GM23338 (cell line): ENCODE measurements around the gene EFEMP1. TPM values are rescaled to one million over a fixed set of nuclear protein-coding genes. Genes with fewer than 3 reads are reported as not detected.

Experiments
- ATAC-seq: fragments of 200-7000 bp; cut with Tn5 transposase; 3 replicates; pipeline ENCODE4 v1.9.1; 2020
- DNase-seq: peaks from one replicate; pipeline ENCODE4 v3.0.0-alpha.2; 2015; ENCODE audit warnings: low spot score
- H2AFZ ChIP-seq: fragments of 200-600 bp; sonication (generic); 2 replicates; pipeline ENCODE4 v1.8.0; 2016; ENCODE audit warnings: antibody characterized with exemption, mild to moderate bottlenecking, moderate library complexity
- H3F3A ChIP-seq: fragments of 200-600 bp; sonication (generic); replicated peaks from 2 replicates; pipeline ENCODE4 v1.8.0; 2017; ENCODE audit warnings: antibody characterized with exemption, mixed run types, low read depth
- H3K27ac ChIP-seq: fragments of 200-600 bp; sonication (generic); 2 replicates; pipeline ENCODE4 v1.6.1; 2016; ENCODE audit warnings: low read depth
- H3K27me3 ChIP-seq: fragments of 200-600 bp; sonication (generic); 2 replicates; pipeline ENCODE4 v1.8.0; 2016; ENCODE audit warnings: mild to moderate bottlenecking, mixed run types, moderate library complexity; ENCODE audit not compliant: insufficient read depth
- H3K36me3 ChIP-seq: fragments of 200-600 bp; sonication (generic); 2 replicates; pipeline ENCODE4 v1.8.0; 2016; ENCODE audit warnings: mild to moderate bottlenecking; ENCODE audit not compliant: insufficient read depth
- H3K4me1 ChIP-seq: fragments of 200-600 bp; sonication (generic); 2 replicates; pipeline ENCODE4 v1.8.0; 2016; ENCODE audit warnings: mild to moderate bottlenecking, moderate library complexity; ENCODE audit not compliant: insufficient read depth
- H3K4me2 ChIP-seq: fragments of 200-600 bp; sonication (generic); 2 replicates; pipeline ENCODE4 v1.7.1; 2017; ENCODE audit warnings: mixed run types
- H3K4me3 ChIP-seq: fragments of 200-600 bp; sonication (generic); 2 replicates; pipeline ENCODE4 v1.6.1; 2016; ENCODE audit warnings: mixed run types
- H3K79me2 ChIP-seq: fragments of 200-600 bp; sonication (generic); replicated peaks from 2 replicates; pipeline ENCODE4 v1.8.0; 2017; ENCODE audit warnings: mild to moderate bottlenecking; ENCODE audit not compliant: insufficient read depth
- H3K9me2 ChIP-seq: fragments of 200-600 bp; sonication (generic); 2 replicates; pipeline ENCODE4 v1.8.0; 2017; ENCODE audit not compliant: insufficient read depth
- H4K20me1 ChIP-seq: fragments of 200-600 bp; sonication (generic); replicated peaks from 2 replicates; pipeline ENCODE4 v1.8.0; 2017; ENCODE audit warnings: mild to moderate bottlenecking; ENCODE audit not compliant: insufficient read depth
- H3K27ac Mint-ChIP-seq: 2 replicates; pipeline ENCODE4 v1.8.0; 2020; ENCODE audit warnings: inconsistent platforms, mild to moderate bottlenecking, moderate library complexity, mixed read lengths
- H3K27me3 Mint-ChIP-seq: 3 replicates; pipeline ENCODE4 v1.8.0; 2022; ENCODE audit warnings: low read depth, mild to moderate bottlenecking, moderate library complexity, mixed read lengths, inconsistent platforms; ENCODE audit not compliant: insufficient read depth, poor library complexity
- H3K36me3 Mint-ChIP-seq: 3 replicates; pipeline ENCODE4 v1.8.0; 2021; ENCODE audit warnings: low read depth, mild to moderate bottlenecking, inconsistent platforms, moderate library complexity, mixed read lengths
- H3K4me1 Mint-ChIP-seq: 3 replicates; pipeline ENCODE4 v1.8.0; 2020; ENCODE audit warnings: mild to moderate bottlenecking, inconsistent platforms, mixed read lengths
- H3K4me3 Mint-ChIP-seq: 3 replicates; pipeline ENCODE4 v1.8.0; 2021; ENCODE audit warnings: moderate library complexity, mild to moderate bottlenecking, inconsistent platforms, mixed read lengths
- H3K9me3 Mint-ChIP-seq: 3 replicates; pipeline ENCODE4 v1.8.0; 2020; ENCODE audit warnings: moderate library complexity, mild to moderate bottlenecking, inconsistent platforms, mixed read lengths
- CREB1 ChIP-seq: fragments of 250-450 bp; sonication (Bioruptor Pico); IDR thresholded peaks from 2 replicates; pipeline ENCODE4 v1.5.0; 2020; ENCODE audit warnings: low read depth, mild to moderate bottlenecking, moderate library complexity
- CTCF ChIP-seq, 2 experiments: fragments of 200-600 bp in 1 of 2; sonication (generic) in 1 of 2; conservative IDR thresholded peaks; 2 replicates each; pipeline versions ENCODE4 v1.5.1 to v1.6.1; 2016 to 2017; ENCODE audit warnings: antibody characterized with exemption in 2 of 2, low read depth in 2 of 2, mild to moderate bottlenecking in 2 of 2, moderate library complexity in 1 of 2
- ETS1 ChIP-seq: IDR thresholded peaks from 2 replicates; pipeline ENCODE4 v1.6.1; 2016; ENCODE audit warnings: antibody characterized with exemption
- EZH2 ChIP-seq: fragments of 200-600 bp; sonication (generic); IDR thresholded peaks from one replicate; pipeline ENCODE4 v1.8.0; 2017; ENCODE audit warnings: antibody characterized with exemption, mild to moderate bottlenecking, low read depth; ENCODE audit not compliant: unreplicated experiment
- NANOG ChIP-seq: IDR thresholded peaks from 2 replicates; pipeline ENCODE4 v1.6.1; 2016; ENCODE audit warnings: antibody characterized with exemption, borderline replicate concordance
- POLR2AphosphoS5 ChIP-seq: IDR thresholded peaks from 2 replicates; pipeline ENCODE4 v1.6.1; 2016; ENCODE audit warnings: antibody characterized with exemption, low read depth
- STAT1 ChIP-seq: IDR thresholded peaks from one replicate; pipeline ENCODE4 v1.6.1; 2016; ENCODE audit warnings: antibody characterized with exemption; ENCODE audit not compliant: unreplicated experiment
- ZNF114 ChIP-seq: fragments of 250-450 bp; sonication (Bioruptor Pico); IDR thresholded peaks from 2 replicates; pipeline ENCODE4 v1.5.0; 2020; ENCODE audit warnings: mild to moderate bottlenecking, moderate library complexity
- ZNF331 ChIP-seq: fragments of 250-450 bp; sonication (Bioruptor Pico); IDR thresholded peaks from 2 replicates; pipeline ENCODE4 v1.5.0; 2020; ENCODE audit warnings: low read depth, mild to moderate bottlenecking, moderate library complexity
- polyA plus RNA-seq: library from polyadenylated mRNA; unstranded; fragments of >200 nt; fragmentation: Nextera tagmentation; extraction: Ambion mirVana; gene quantifications from 2 replicates; pipeline ENCODE4 v1.2.1, GENCODE V29; 2016
- total RNA-seq: library from RNA; depleted of rRNA; stranded (reverse); fragments of >200 nt; shearing (Covaris generic); gene quantifications from 2 replicates; pipeline ENCODE4 v1.2.3, GENCODE V29; 2014
- TF ChIP-seq, protein P1 (sequence below): IDR thresholded peaks from one replicate; pipeline ENCODE4 v1.6.1; 2018; ENCODE audit warnings: antibody characterized with exemption; ENCODE audit not compliant: unreplicated experiment

Gene EFEMP1
- total and polyA plus RNA-seq, 2 experiments from 2014 or later: 12.6 to 22.5 TPM

DNA sequence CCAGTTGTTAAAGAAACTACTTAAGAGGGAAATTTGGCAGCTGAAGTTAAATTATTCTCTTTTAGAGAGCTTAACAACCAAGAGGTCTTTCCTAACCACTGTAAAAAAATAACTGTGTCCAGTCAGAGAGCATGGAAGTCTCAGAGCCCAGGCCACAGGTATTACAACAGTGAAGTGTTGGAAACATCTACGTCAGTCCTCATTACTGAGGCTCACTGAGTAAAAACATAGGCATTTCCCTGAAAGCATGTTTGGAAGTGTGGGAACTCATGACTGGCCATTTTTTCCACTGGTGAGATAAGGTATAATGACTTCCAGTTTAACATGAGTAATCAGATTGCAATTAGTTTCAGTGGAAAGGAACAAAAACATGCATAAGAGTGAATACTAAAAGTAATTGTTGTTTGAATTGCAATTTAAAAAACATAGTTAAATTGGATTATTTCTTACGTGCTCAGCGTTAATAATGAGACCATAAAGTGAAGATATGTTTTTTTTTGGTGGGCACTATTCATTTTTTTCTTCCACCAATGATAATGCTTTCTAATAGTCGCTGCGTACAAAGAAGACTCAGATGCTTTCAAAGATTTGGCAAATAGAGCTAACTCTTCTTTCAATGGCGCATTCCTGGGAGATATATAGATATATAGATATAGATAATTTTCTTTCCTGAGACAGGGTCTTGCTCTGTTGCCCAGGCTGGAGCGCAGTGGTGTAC is 60.8 kb downstream of the EFEMP1 start (continued):
- TF ChIP-seq CTCF (conservative IDR thresholded peaks at IDR 0.05; ENCODE audit: low read depth in 2 of 2) (no peak), POLR2AphosphoS5 (no peak), ZNF114 (CRISPR knock-in tag) (no peak), NANOG (no peak), STAT1 (no peak), EZH2 (no peak), ZNF331 (no peak), CREB1 (no peak), ETS1 (no peak)
- TF ChIP-seq, protein P1, sequence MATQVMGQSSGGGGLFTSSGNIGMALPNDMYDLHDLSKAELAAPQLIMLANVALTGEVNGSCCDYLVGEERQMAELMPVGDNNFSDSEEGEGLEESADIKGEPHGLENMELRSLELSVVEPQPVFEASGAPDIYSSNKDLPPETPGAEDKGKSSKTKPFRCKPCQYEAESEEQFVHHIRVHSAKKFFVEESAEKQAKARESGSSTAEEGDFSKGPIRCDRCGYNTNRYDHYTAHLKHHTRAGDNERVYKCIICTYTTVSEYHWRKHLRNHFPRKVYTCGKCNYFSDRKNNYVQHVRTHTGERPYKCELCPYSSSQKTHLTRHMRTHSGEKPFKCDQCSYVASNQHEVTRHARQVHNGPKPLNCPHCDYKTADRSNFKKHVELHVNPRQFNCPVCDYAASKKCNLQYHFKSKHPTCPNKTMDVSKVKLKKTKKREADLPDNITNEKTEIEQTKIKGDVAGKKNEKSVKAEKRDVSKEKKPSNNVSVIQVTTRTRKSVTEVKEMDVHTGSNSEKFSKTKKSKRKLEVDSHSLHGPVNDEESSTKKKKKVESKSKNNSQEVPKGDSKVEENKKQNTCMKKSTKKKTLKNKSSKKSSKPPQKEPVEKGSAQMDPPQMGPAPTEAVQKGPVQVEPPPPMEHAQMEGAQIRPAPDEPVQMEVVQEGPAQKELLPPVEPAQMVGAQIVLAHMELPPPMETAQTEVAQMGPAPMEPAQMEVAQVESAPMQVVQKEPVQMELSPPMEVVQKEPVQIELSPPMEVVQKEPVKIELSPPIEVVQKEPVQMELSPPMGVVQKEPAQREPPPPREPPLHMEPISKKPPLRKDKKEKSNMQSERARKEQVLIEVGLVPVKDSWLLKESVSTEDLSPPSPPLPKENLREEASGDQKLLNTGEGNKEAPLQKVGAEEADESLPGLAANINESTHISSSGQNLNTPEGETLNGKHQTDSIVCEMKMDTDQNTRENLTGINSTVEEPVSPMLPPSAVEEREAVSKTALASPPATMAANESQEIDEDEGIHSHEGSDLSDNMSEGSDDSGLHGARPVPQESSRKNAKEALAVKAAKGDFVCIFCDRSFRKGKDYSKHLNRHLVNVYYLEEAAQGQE: no peak

DNA sequence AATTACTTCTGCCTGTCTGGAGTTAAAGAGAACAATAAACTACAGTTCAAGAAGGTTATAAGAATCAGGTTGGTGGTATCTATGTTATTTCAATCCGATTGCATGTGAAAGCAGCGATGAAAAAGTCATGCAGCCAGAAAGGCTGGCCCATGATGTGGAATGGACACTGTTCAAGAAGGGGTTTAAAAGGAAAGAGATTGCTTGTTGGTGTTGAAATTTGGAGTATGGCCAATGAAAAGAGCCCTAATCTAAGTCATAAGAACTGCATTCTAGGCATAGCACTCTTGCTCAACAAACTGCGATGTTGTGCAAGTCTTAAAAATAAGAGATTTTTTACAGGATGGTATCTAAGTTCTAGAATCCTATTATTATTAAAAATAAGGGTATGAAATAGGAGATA is 61.3 kb downstream of the EFEMP1 start:
- no peaks in the 10 kb centered on the region for H3K4me1 ChIP-seq
- no peak overlapping the region for H3K4me3 ChIP-seq
- H3K4me2 ChIP-seq: no peak overlapping the region
- H3K9me2 ChIP-seq: no peaks in the 10 kb centered on the region
- Mint-ChIP-seq H3K4me3 (no peak overlapping the region), H3K27ac (no peak overlapping the region), H3K4me1 (no peaks in the 10 kb centered on the region), H3K9me3 (no peaks in the 10 kb centered on the region), H3K27me3 (no peaks in the 10 kb centered on the region), H3K36me3 (no peaks in the 10 kb centered on the region)
- DNase-seq: no peak
- no peaks in the 10 kb centered on the region for H3K79me2 ChIP-seq
- no peaks in the 10 kb centered on the region for H3K27me3 ChIP-seq
- no peak for TF ChIP-seq POLR2AphosphoS5
- no peaks in the 10 kb centered on the region for H4K20me1 ChIP-seq
- H3K36me3 ChIP-seq: no peaks in the 10 kb centered on the region
- ATAC-seq: no peak
- H3K27ac ChIP-seq: no peak overlapping the region
- H3F3A ChIP-seq: no peaks in the 10 kb centered on the region
- no peak overlapping the region for H2AFZ ChIP-seq
